H9 (cell line): ENCODE measurements around the gene HDAC2. TPM values are rescaled to one million over a fixed set of nuclear protein-coding genes. Genes with fewer than 3 reads are reported as not detected.

ENCODE experiments used
- DNase-seq: peaks from one replicate; pipeline ENCODE4 v3.0.0-alpha.2; 2017
- H2AFZ ChIP-seq: one replicate; pipeline ENCODE4 v1.6.1; 2013; ENCODE audit warnings: mild to moderate bottlenecking, low read length, control low read depth, moderate library complexity
- H2AK5ac ChIP-seq: 2 replicates; pipeline ENCODE4 v1.6.1; 2013; ENCODE audit warnings: low read length, control low read depth, mixed read lengths; ENCODE audit not compliant: insufficient read length
- H2BK120ac ChIP-seq: one replicate; pipeline ENCODE4 v1.6.1; 2013; ENCODE audit warnings: low read depth, mild to moderate bottlenecking, low read length, control low read depth, inconsistent platforms; ENCODE audit not compliant: poor library complexity, severe bottlenecking
- H2BK12ac ChIP-seq: 2 replicates; pipeline ENCODE4 v1.6.1; 2013; ENCODE audit warnings: low read length, control low read depth, mixed read lengths, low read depth; ENCODE audit not compliant: insufficient read length
- H2BK15ac ChIP-seq: 2 replicates; pipeline ENCODE4 v1.6.1; 2013; ENCODE audit warnings: low read depth, low read length, control low read depth
- H2BK20ac ChIP-seq: one replicate; pipeline ENCODE4 v1.6.1; 2013; ENCODE audit warnings: low read depth, mild to moderate bottlenecking, low read length, control low read depth, inconsistent platforms; ENCODE audit not compliant: poor library complexity, severe bottlenecking
- H2BK5ac ChIP-seq: 2 replicates; pipeline ENCODE4 v1.6.1; 2013; ENCODE audit warnings: low read length, control low read depth, mixed read lengths; ENCODE audit not compliant: insufficient read length
- H3K14ac ChIP-seq: 2 replicates; pipeline ENCODE4 v1.6.1; 2013; ENCODE audit warnings: low read length, control low read depth; ENCODE audit not compliant: insufficient read depth
- H3K18ac ChIP-seq: 2 replicates; pipeline ENCODE4 v1.6.1; 2013; ENCODE audit warnings: low read depth, mild to moderate bottlenecking, mixed read lengths, low read length, control low read depth; ENCODE audit not compliant: insufficient read length
- H3K23ac ChIP-seq: 2 replicates; pipeline ENCODE4 v1.6.1; 2013; ENCODE audit warnings: low read length, control low read depth, mixed read lengths, low read depth; ENCODE audit not compliant: insufficient read length
- H3K23me2 ChIP-seq: 2 replicates; pipeline ENCODE4 v1.6.1; 2013; ENCODE audit warnings: low read depth, mild to moderate bottlenecking, mixed read lengths, low read length, control low read depth; ENCODE audit not compliant: insufficient read length, poor library complexity, severe bottlenecking
- H3K27ac ChIP-seq: 2 replicates; pipeline ENCODE4 v1.5.1; 2013; ENCODE audit warnings: low read length, control low read depth, mixed read lengths, low read depth; ENCODE audit not compliant: insufficient read length
- H3K27me3 ChIP-seq: 2 replicates; pipeline ENCODE4 v1.6.1; 2013; ENCODE audit warnings: low read length, control low read depth, inconsistent platforms; ENCODE audit not compliant: insufficient read depth
- H3K4ac ChIP-seq: 2 replicates; pipeline ENCODE4 v1.6.1; 2013; ENCODE audit warnings: low read depth, mild to moderate bottlenecking, control low read depth, inconsistent platforms, low read length, moderate library complexity
- H3K4me1 ChIP-seq: 2 replicates; pipeline ENCODE4 v1.6.1; 2013; ENCODE audit warnings: low read length, control low read depth, inconsistent platforms; ENCODE audit not compliant: insufficient read depth
- H3K4me2 ChIP-seq: 2 replicates; pipeline ENCODE4 v1.6.1; 2013; ENCODE audit warnings: low read length, control low read depth, mixed read lengths; ENCODE audit not compliant: insufficient read length, insufficient read depth
- H3K56ac ChIP-seq: 2 replicates; pipeline ENCODE4 v1.6.1; 2013; ENCODE audit warnings: low read depth, mild to moderate bottlenecking, mixed read lengths, low read length, control low read depth; ENCODE audit not compliant: insufficient read length
- H3K79me1 ChIP-seq: 2 replicates; pipeline ENCODE4 v1.6.1; 2013; ENCODE audit warnings: low read depth, mild to moderate bottlenecking, moderate library complexity, low read length, control low read depth, inconsistent platforms; ENCODE audit not compliant: insufficient read depth, poor library complexity, severe bottlenecking
- H3K79me2 ChIP-seq: 2 replicates; pipeline ENCODE4 v1.6.1; 2013; ENCODE audit warnings: low read length, control low read depth, inconsistent platforms; ENCODE audit not compliant: insufficient read depth
- H3K9ac ChIP-seq: 2 replicates; pipeline ENCODE4 v1.6.1; 2013; ENCODE audit warnings: low read length, control low read depth, mixed read lengths; ENCODE audit not compliant: insufficient read length; ENCODE audit errors: extremely low read depth
- H3K9me3 ChIP-seq: one replicate; pipeline ENCODE4 v1.6.1; 2013; ENCODE audit warnings: low read depth, low read length, inconsistent platforms; ENCODE audit not compliant: control insufficient read depth
- H3T11ph ChIP-seq: one replicate; pipeline ENCODE4 v1.6.1; 2013; ENCODE audit warnings: mild to moderate bottlenecking, low read length, control low read depth, inconsistent platforms
- H4K20me1 ChIP-seq: one replicate; pipeline ENCODE4 v1.6.1; 2013; ENCODE audit not compliant: control insufficient read depth, insufficient read length, insufficient read depth
- H4K5ac ChIP-seq: 2 replicates; pipeline ENCODE4 v1.6.1; 2013; ENCODE audit warnings: low read depth, mild to moderate bottlenecking, mixed read lengths, low read length, control low read depth; ENCODE audit not compliant: insufficient read length
- H4K8ac ChIP-seq: replicated peaks from 2 replicates; pipeline ENCODE4 v1.6.1; 2013; ENCODE audit warnings: low read length, control low read depth, mixed read lengths, low read depth; ENCODE audit not compliant: insufficient read length
- H4K91ac ChIP-seq: 2 replicates; pipeline ENCODE4 v1.6.1; 2013; ENCODE audit warnings: low read depth, mild to moderate bottlenecking, moderate library complexity, mixed read lengths, low read length, control low read depth; ENCODE audit not compliant: insufficient read length
- H3K27ac Mint-ChIP-seq, 3 experiments: 2 replicates in 2 of 3; 3 replicates in 1 of 3; pipeline ENCODE4 v1.8.0; 2020 to 2021; ENCODE audit warnings: mixed read lengths in 3 of 3, mild to moderate bottlenecking in 1 of 3, moderate library complexity in 1 of 3
- H3K27me3 Mint-ChIP-seq: 2 replicates; pipeline ENCODE4 v1.8.0; 2021; ENCODE audit warnings: low read depth, mild to moderate bottlenecking, moderate library complexity, mixed read lengths
- H3K36me3 Mint-ChIP-seq, 3 experiments: 2 replicates in 2 of 3; 3 replicates in 1 of 3; pipeline ENCODE4 v1.8.0; 2020 to 2021; ENCODE audit warnings: low read depth in 3 of 3, mixed read lengths in 3 of 3; ENCODE audit not compliant: insufficient read depth in 1 of 3
- H3K4me1 Mint-ChIP-seq, 2 experiments: 2 replicates each; pipeline ENCODE4 v1.8.0; 2020; ENCODE audit warnings: mixed read lengths in 2 of 2
- H3K4me3 Mint-ChIP-seq, 2 experiments: 2 replicates in 1 of 2; 3 replicates in 1 of 2; pipeline ENCODE4 v1.8.0; 2020 to 2021; ENCODE audit warnings: mild to moderate bottlenecking in 2 of 2, mixed read lengths in 2 of 2, moderate library complexity in 1 of 2
- H3K9me3 Mint-ChIP-seq, 2 experiments: 2 replicates in 1 of 2; 3 replicates in 1 of 2; pipeline ENCODE4 v1.8.0; 2020; ENCODE audit warnings: mild to moderate bottlenecking in 2 of 2, mixed read lengths in 2 of 2, moderate library complexity in 1 of 2
- WGBS: extraction: QIAGEN DNeasy Blood & Tissue Kit; methylation state at CpG from one replicate; pipeline ENCODE4 v1.1.7; 2013; ENCODE audit warnings: missing lambda C conversion rate, low lambda C conversion rate, mixed read lengths; ENCODE audit not compliant: insufficient read length; ENCODE audit errors: extremely low coverage; 5-methylcytosine and 5-hydroxymethylcytosine counted together
- total RNA-seq: library from RNA; stranded (reverse); gene quantifications from 2 replicates; pipeline ENCODE4 v1.2.1, GENCODE V29; 2021
- TF ChIP-seq, protein P1 (sequence below): fragments of 200-600 bp; sonication (generic); conservative IDR thresholded peaks from 3 replicates; pipeline ENCODE4 v1.8.0; 2021; ENCODE audit warnings: antibody characterized with exemption, mild to moderate bottlenecking

Gene HDAC2
- total RNA-seq, 1 experiment from 2014 or later, result 330 TPM

DNA sequence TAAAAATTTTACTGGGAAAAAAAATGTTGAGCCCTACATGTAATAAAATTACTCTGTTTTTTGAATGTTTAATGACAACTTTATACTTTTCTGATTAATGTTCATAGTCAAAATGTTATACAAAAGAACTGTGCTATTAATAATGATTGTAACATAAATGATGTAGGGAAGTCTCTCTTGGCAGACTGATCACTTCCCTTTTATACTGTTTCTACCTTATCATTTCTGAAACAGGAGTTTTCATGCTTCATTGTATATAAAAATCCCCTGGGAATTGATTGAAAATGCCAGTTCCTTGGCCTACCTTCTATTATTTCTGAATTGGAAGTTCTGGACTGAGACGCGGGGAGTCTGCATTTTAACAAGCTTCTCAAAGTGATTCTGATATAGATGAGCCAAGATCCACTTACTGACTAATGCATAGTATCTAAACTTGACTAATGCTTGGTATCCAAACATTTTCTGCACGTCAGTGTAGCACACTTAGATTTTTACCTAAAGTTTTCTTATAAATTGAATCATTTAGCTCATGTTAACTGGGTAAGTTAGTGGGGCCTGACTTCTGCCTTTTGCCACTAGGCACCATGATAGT lies 7.2 kb upstream of the HDAC2 start:
- H3K27me3 Mint-ChIP-seq, result no peaks in the 10 kb centered on the region
- Histone ChIP-seq H2BK20ac (no peak overlapping the region), H4K5ac (no peak overlapping the region), H3K23ac (no peak overlapping the region), H2BK120ac (no peak overlapping the region), H4K8ac (no peak overlapping the region), H3K56ac (no peak overlapping the region), H3K14ac (no peak overlapping the region), H4K20me1 (no peaks in the 10 kb centered on the region), H3K79me2 (no peaks in the 10 kb centered on the region), H3K9me3 (no peaks in the 10 kb centered on the region), H3K23me2 (no peaks in the 10 kb centered on the region), H3K4me1 (no peaks in the 10 kb centered on the region), H2BK15ac (no peak overlapping the region), H3K4me2 (no peak overlapping the region), H3K27me3 (no peaks in the 10 kb centered on the region), H2AK5ac (no peak overlapping the region), H2BK5ac (no peak overlapping the region), H3K27ac (no peak overlapping the region), H2BK12ac (no peak overlapping the region), H3K4ac (no peak overlapping the region), H3K9ac (no peak overlapping the region), H4K91ac (no peak overlapping the region), H3T11ph (no peak overlapping the region), H2AFZ (no peak overlapping the region), H3K79me1 (no peaks in the 10 kb centered on the region), H3K18ac (no peak overlapping the region)
- DNase-seq, result no peak
- no CpG with 5 or more reads among the region's 3 CpGs for WGBS
- no peak overlapping the region for H3K4me3 Mint-ChIP-seq
- no peaks in the 10 kb centered on the region for H3K9me3 Mint-ChIP-seq
- no peaks in the 10 kb centered on the region for H3K4me1 Mint-ChIP-seq
- H3K36me3 Mint-ChIP-seq, result no peaks in the 10 kb centered on the region
- no peak overlapping the region for H3K27ac Mint-ChIP-seq
- TF ChIP-seq, protein P1, sequence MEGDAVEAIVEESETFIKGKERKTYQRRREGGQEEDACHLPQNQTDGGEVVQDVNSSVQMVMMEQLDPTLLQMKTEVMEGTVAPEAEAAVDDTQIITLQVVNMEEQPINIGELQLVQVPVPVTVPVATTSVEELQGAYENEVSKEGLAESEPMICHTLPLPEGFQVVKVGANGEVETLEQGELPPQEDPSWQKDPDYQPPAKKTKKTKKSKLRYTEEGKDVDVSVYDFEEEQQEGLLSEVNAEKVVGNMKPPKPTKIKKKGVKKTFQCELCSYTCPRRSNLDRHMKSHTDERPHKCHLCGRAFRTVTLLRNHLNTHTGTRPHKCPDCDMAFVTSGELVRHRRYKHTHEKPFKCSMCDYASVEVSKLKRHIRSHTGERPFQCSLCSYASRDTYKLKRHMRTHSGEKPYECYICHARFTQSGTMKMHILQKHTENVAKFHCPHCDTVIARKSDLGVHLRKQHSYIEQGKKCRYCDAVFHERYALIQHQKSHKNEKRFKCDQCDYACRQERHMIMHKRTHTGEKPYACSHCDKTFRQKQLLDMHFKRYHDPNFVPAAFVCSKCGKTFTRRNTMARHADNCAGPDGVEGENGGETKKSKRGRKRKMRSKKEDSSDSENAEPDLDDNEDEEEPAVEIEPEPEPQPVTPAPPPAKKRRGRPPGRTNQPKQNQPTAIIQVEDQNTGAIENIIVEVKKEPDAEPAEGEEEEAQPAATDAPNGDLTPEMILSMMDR, result no peak
